H1 (cell line): ENCODE data around the gene WFDC11. TPM values are rescaled to one million over a fixed set of nuclear protein-coding genes. Genes with fewer than 3 reads are reported as not detected.

Experiments used
- CTCF ChIA-PET: fragments of 300-600 bp; sonication (Branson Sonifier 250); formaldehyde crosslinking; loops from one replicate; lab custom pipeline; 2021; ENCODE audit not compliant: partially characterized antibody; lab: Charles Lee
- POLR2A ChIA-PET: fragments of 300-600 bp; sonication (Branson Sonifier 250); formaldehyde crosslinking; loops from one replicate; lab custom pipeline; 2021; ENCODE audit warnings: inconsistent platforms; ENCODE audit not compliant: partially characterized antibody; lab: Charles Lee
- DNase-seq, 2 experiments: peaks; one replicate each; pipeline versions ENCODE4 v3.0.0 to v3.0.0-alpha.2; 2010 to 2022; ENCODE audit warnings: low spot score in 2 of 2, low read depth in 1 of 2, mixed read lengths in 1 of 2
- FAIRE-seq: peaks from 2 replicates; lab custom pipeline; 2011; peaks lifted over from hg19 to GRCh38; lab: Jason Lieb, UNC
- H2AFZ ChIP-seq: 2 replicates; pipeline ENCODE4 v1.8.1; 2012; ENCODE audit warnings: low read length, inconsistent platforms
- H2AK5ac ChIP-seq: 2 replicates; pipeline ENCODE4 v1.6.1; 2013; ENCODE audit warnings: low read depth, low read length
- H2BK120ac ChIP-seq: replicated peaks from 2 replicates; pipeline ENCODE3; 2013; ENCODE audit warnings: low read depth, low read length, inconsistent platforms
- H2BK12ac ChIP-seq: 2 replicates; pipeline ENCODE4 v1.6.1; 2013; ENCODE audit warnings: low read depth, low read length
- H2BK15ac ChIP-seq: 2 replicates; pipeline ENCODE4 v1.6.1; 2013; ENCODE audit warnings: low read length
- H2BK20ac ChIP-seq: 2 replicates; pipeline ENCODE4 v1.6.1; 2013; ENCODE audit warnings: low read length
- H2BK5ac ChIP-seq: 2 replicates; pipeline ENCODE4 v1.6.1; 2013; ENCODE audit warnings: low read depth, low read length
- H3K14ac ChIP-seq: 2 replicates; pipeline ENCODE4 v1.6.1; 2013; ENCODE audit warnings: inconsistent platforms; ENCODE audit not compliant: insufficient read length
- H3K18ac ChIP-seq: 2 replicates; pipeline ENCODE4 v1.6.1; 2013; ENCODE audit warnings: low read length; ENCODE audit errors: extremely low read depth
- H3K23ac ChIP-seq: 2 replicates; pipeline ENCODE4 v1.6.1; 2013; ENCODE audit warnings: inconsistent platforms; ENCODE audit not compliant: insufficient read length
- H3K23me2 ChIP-seq: 2 replicates; pipeline ENCODE4 v1.6.1; 2013; ENCODE audit warnings: low read depth, low read length
- H3K27ac ChIP-seq: 2 replicates; pipeline ENCODE4 v1.6.1; 2011; ENCODE audit warnings: low read depth, low read length, inconsistent platforms
- H3K27me3 ChIP-seq, 4 experiments: replicated peaks in 1 of 4; 1 replicate in 1 of 4; 2 replicates in 3 of 4; pipeline versions ENCODE4 v1.6.1 to v1.8.1; 2011 to 2013; ENCODE audit warnings: low read length in 3 of 4, mild to moderate bottlenecking in 3 of 4, inconsistent platforms in 2 of 4, mixed read lengths in 2 of 4, moderate library complexity in 1 of 4; ENCODE audit not compliant: control insufficient read depth in 3 of 4, insufficient read depth in 3 of 4; ENCODE audit errors: extremely low read depth in 1 of 4
- H3K36me3 ChIP-seq, 4 experiments: 2 replicates each; pipeline versions ENCODE4 v1.6.1 to v1.8.1; 2011 to 2013; ENCODE audit warnings: mild to moderate bottlenecking in 4 of 4, low read length in 3 of 4, moderate library complexity in 2 of 4, control low read depth in 1 of 4, inconsistent platforms in 1 of 4; ENCODE audit not compliant: insufficient read depth in 4 of 4, control insufficient read depth in 2 of 4
- H3K4ac ChIP-seq: replicated peaks from 2 replicates; pipeline ENCODE3; 2013; ENCODE audit warnings: low read length, low read depth, mixed read lengths, inconsistent platforms; ENCODE audit not compliant: insufficient read length
- H3K4me1 ChIP-seq, 4 experiments: replicated peaks in 1 of 4; 1 replicate in 1 of 4; 2 replicates in 3 of 4; pipeline versions ENCODE4 v1.6.1 to v1.8.1; 2011 to 2013; ENCODE audit warnings: low read length in 3 of 4, inconsistent platforms in 2 of 4, mixed read lengths in 1 of 4; ENCODE audit not compliant: insufficient read depth in 4 of 4, control insufficient read depth in 3 of 4
- H3K4me2 ChIP-seq, 2 experiments: 2 replicates each; pipeline versions ENCODE4 v1.6.1 to v1.8.1; 2011 to 2013; ENCODE audit warnings: low read depth in 2 of 2, low read length in 2 of 2, control low read depth in 1 of 2, inconsistent platforms in 1 of 2, mild to moderate bottlenecking in 1 of 2; ENCODE audit not compliant: insufficient read depth in 1 of 2
- H3K4me3 ChIP-seq, 4 experiments: fragments of 200-600, 300-600 bp in 1 of 4; sonication (generic), shearing (Covaris generic), sonication (Bioruptor Twin) in 1 of 4; 2 replicates each; pipeline versions ENCODE4 v1.5.1 to v1.8.1; 2011 to 2016; ENCODE audit warnings: low read length in 4 of 4, low read depth in 3 of 4, control low read depth in 2 of 4, inconsistent platforms in 2 of 4, mild to moderate bottlenecking in 2 of 4, mixed read lengths in 1 of 4, moderate library complexity in 1 of 4; ENCODE audit not compliant: insufficient read depth in 2 of 4; ENCODE audit errors: extremely low read depth in 1 of 4
- H3K56ac ChIP-seq: replicated peaks from 2 replicates; pipeline ENCODE3; 2013; ENCODE audit warnings: low read depth, mild to moderate bottlenecking, mixed read lengths, low read length, inconsistent platforms; ENCODE audit not compliant: insufficient read length
- H3K79me1 ChIP-seq: 2 replicates; pipeline ENCODE4 v1.6.1; 2013; ENCODE audit warnings: low read depth, low read length, control low read depth
- H3K79me2 ChIP-seq, 2 experiments: 2 replicates each; pipeline versions ENCODE4 v1.6.1 to v1.8.1; 2012 to 2013; ENCODE audit warnings: low read length in 2 of 2, mild to moderate bottlenecking in 2 of 2, inconsistent platforms in 1 of 2; ENCODE audit not compliant: insufficient read depth in 2 of 2, control insufficient read depth in 1 of 2
- H3K9ac ChIP-seq, 4 experiments: replicated peaks in 1 of 4; 1 replicate in 1 of 4; 2 replicates in 3 of 4; pipeline versions ENCODE4 v1.6.1 to v1.8.1; 2011 to 2013; ENCODE audit warnings: low read depth in 3 of 4, low read length in 3 of 4, control low read depth in 2 of 4, mild to moderate bottlenecking in 2 of 4, moderate library complexity in 2 of 4, inconsistent platforms in 1 of 4; ENCODE audit errors: extremely low read depth in 1 of 4
- H3K9me3 ChIP-seq, 2 experiments: 2 replicates each; pipeline versions ENCODE4 v1.6.1 to v1.8.1; 2012 to 2013; ENCODE audit warnings: mild to moderate bottlenecking in 2 of 2, moderate library complexity in 2 of 2, control low read depth in 1 of 2, inconsistent platforms in 1 of 2, low read depth in 1 of 2, low read length in 1 of 2, mixed read lengths in 1 of 2; ENCODE audit not compliant: insufficient read depth in 2 of 2
- H4K20me1 ChIP-seq, 2 experiments: replicated peaks in 1 of 2; 2 replicates each; pipeline versions ENCODE3 to v1.8.1; 2011 to 2013; ENCODE audit warnings: inconsistent platforms in 2 of 2, low read length in 2 of 2, mild to moderate bottlenecking in 1 of 2; ENCODE audit not compliant: insufficient read depth in 2 of 2, control insufficient read depth in 1 of 2
- H4K5ac ChIP-seq: 2 replicates; pipeline ENCODE4 v1.6.1; 2013; ENCODE audit warnings: low read length, low read depth, mixed read lengths, inconsistent platforms; ENCODE audit not compliant: insufficient read length
- H4K8ac ChIP-seq: 2 replicates; pipeline ENCODE4 v1.8.0; 2013; ENCODE audit warnings: mild to moderate bottlenecking, moderate library complexity, low read length, inconsistent platforms; ENCODE audit not compliant: insufficient read depth; ENCODE audit errors: extremely low read depth
- H4K91ac ChIP-seq: replicated peaks from 2 replicates; pipeline ENCODE3; 2013; ENCODE audit warnings: low read length, mixed read lengths, inconsistent platforms; ENCODE audit not compliant: insufficient read length
- ASH2L ChIP-seq: fragments of 200-600, 300-600 bp; sonication (generic); IDR thresholded peaks from one replicate; pipeline ENCODE4 v1.7.1; 2017; ENCODE audit warnings: low read length
- BRCA1 ChIP-seq: IDR thresholded peaks from 2 replicates; pipeline ENCODE4 v1.6.1; 2012; ENCODE audit warnings: low read depth, low read length, improper control_type of control experiment
- EGR1 ChIP-seq: IDR thresholded peaks from 2 replicates; pipeline ENCODE4 v1.6.1; 2011; ENCODE audit warnings: low read depth, low read length, borderline replicate concordance
- SAP30 ChIP-seq: fragments of 300-600 bp; sonication (generic); IDR thresholded peaks from 2 replicates; pipeline ENCODE4 v1.7.1; 2012; ENCODE audit warnings: low read length, moderate library complexity, mild to moderate bottlenecking, inconsistent platforms; ENCODE audit not compliant: insufficient read depth, insufficient replicate concordance
- SRF ChIP-seq: IDR thresholded peaks from 2 replicates; pipeline ENCODE4 v1.6.1; 2011; ENCODE audit warnings: mild to moderate bottlenecking, low read depth, low read length, moderate library complexity
- ZNF274 ChIP-seq: IDR thresholded peaks from 2 replicates; pipeline ENCODE4 v1.7.0; 2012; ENCODE audit warnings: low read length, borderline replicate concordance; ENCODE audit errors: extremely low read depth
- polyA plus RNA-seq, 7 experiments: library from polyadenylated mRNA; depleted of rRNA in 3 of 7; stranded (reverse) in 5 of 7; unstranded in 2 of 7; fragments of >200 nt in 5 of 7; fragments of 200-250 nt in 2 of 7; gene quantifications; 1 replicate in 5 of 7; 2 replicates in 1 of 7; 4 replicates in 1 of 7; pipeline versions ENCODE4 v1.2.1 to v1.2.3, GENCODE V29; 2011 to 2013; ENCODE audit warnings: missing spikeins in 2 of 7, mixed read lengths in 2 of 7
- total RNA-seq: library from RNA; stranded (reverse); fragmentation: NEBNext Ultra II Directional; extraction: Animal tissue kit (Norgen Biotek cat#: 25700); gene quantifications from 2 replicates; pipeline ENCODE4 v1.2.1, GENCODE V29; 2021

The WFDC11 gene
- total and polyA plus RNA-seq, 2 of the 8 experiments (the other 6 are each of a cell fraction or from before 2014, with no cell fraction given) = not detected

- no peak overlapping the region for H3K18ac ChIP-seq
- H2BK5ac ChIP-seq = no peak overlapping the region
- no peak overlapping the region for H4K5ac ChIP-seq
- H4K8ac ChIP-seq = no peak overlapping the region
- H3K23ac ChIP-seq = no peak overlapping the region
- H3K4me2 ChIP-seq = no peak overlapping the region
- H2BK20ac ChIP-seq = no peak overlapping the region
- H3K4me1 ChIP-seq = no peaks in the 10 kb centered on the region
- no peaks in the 10 kb centered on the region for H3K23me2 ChIP-seq
- H3K56ac ChIP-seq = no peak overlapping the region
- TF ChIP-seq EGR1 = no peak
- no peak for TF ChIP-seq ZNF274
- no peak for TF ChIP-seq ASH2L
- TF ChIP-seq BRCA1 = no peak
- no peak for TF ChIP-seq SAP30
- TF ChIP-seq SRF = no peak
- no peak overlapping the region for H3K27ac ChIP-seq
- no peaks in the 10 kb centered on the region for H3K27me3 ChIP-seq
- CTCF ChIA-PET = interaction anchor here (1.3 to 2.9 kb wide), 2 partner anchors 43 to 98 kb away, joined by 4 to 10 read pairs; partner anchors contain the start of gene WFDC10A
- no peaks in the 10 kb centered on the region for H4K20me1 ChIP-seq
- H3K79me2 ChIP-seq = no peaks in the 10 kb centered on the region
- no peak overlapping the region for H2BK15ac ChIP-seq
- H3K9me3 ChIP-seq = 0 out of 4 replicates have a peak, but pooled peaks cover 0 to 2% of the 10 kb centered on the region in 2 experiments
- no peak overlapping the region for H4K91ac ChIP-seq
- no peak overlapping the region for H3K4ac ChIP-seq
- no peak overlapping the region for H3K4me3 ChIP-seq
- H3K14ac ChIP-seq = no peak overlapping the region
- no peaks in the 10 kb centered on the region for H3K36me3 ChIP-seq
- DNase-seq = no peak
- no peak overlapping the region for H2AK5ac ChIP-seq
- no peak overlapping the region for H2BK120ac ChIP-seq
- no peak for FAIRE-seq
- no peak overlapping the region for H3K9ac ChIP-seq
- H3K79me1 ChIP-seq = no peaks in the 10 kb centered on the region
- POLR2A ChIA-PET = no interaction called here
- no peak overlapping the region for H2AFZ ChIP-seq
- no peak overlapping the region for H2BK12ac ChIP-seq
Measured at GRCh38 chr20:45672765-45673164, 2.7 kb upstream of the WFDC11 start.
